RKO (cell line): ENCODE results near the gene TNIP1.

ENCODE experiments used
- DNase-seq: peaks from one replicate; pipeline ENCODE4 v3.0.0-alpha.2; 2016; ENCODE audit warnings: low spot score

Gene TNIP1

GRCh38 chr5:151105561-151105960 lies 24.7 kb upstream of the TNIP1 start:
- DNase-seq, result no peak

GRCh38 chr5:151104795-151105194 lies 24.0 kb upstream of the TNIP1 start:
- no peak for DNase-seq

- no peak for DNase-seq
Observed at GRCh38 chr5:151101746-151102145, 20.9 kb upstream of the TNIP1 start.

GRCh38 chr5:151101151-151101550 lies 20.3 kb upstream of the TNIP1 start:
- no peak for DNase-seq

GRCh38 chr5:151100681-151101080 lies 19.8 kb upstream of the TNIP1 start:
- DNase-seq, result no peak

GRCh38 chr5:151098768-151099121 lies 17.9 kb upstream of the TNIP1 start:
- no peak for DNase-seq

GRCh38 chr5:151097820-151098767 lies 17.3 kb upstream of the TNIP1 start:
- no peak for DNase-seq

GRCh38 chr5:151097061-151097460 lies 16.2 kb upstream of the TNIP1 start:
- no peak for DNase-seq

- DNase-seq, result no peak
Observed at GRCh38 chr5:151096001-151096373, 15.2 kb upstream of the TNIP1 start.

- DNase-seq, result no peak
Observed at GRCh38 chr5:151095341-151096000, 14.6 kb upstream of the TNIP1 start.

GRCh38 chr5:151094852-151095245 lies 14.0 kb upstream of the TNIP1 start:
- DNase-seq, result no peak

- DNase-seq, result no peak
Observed at GRCh38 chr5:151094030-151094851, 13.4 kb upstream of the TNIP1 start.

- peak; percentile 37 for DNase-seq
Observed at GRCh38 chr5:151093476-151093889, 12.6 kb upstream of the TNIP1 start.

GRCh38 chr5:151092762-151093161 lies 11.9 kb upstream of the TNIP1 start:
- peak; percentile 70 for DNase-seq

- DNase-seq, result no peak
Observed at GRCh38 chr5:151089726-151090125, 8.9 kb upstream of the TNIP1 start.

- DNase-seq, result no peak
Observed at GRCh38 chr5:151088986-151089385, 8.2 kb upstream of the TNIP1 start.

- no peak for DNase-seq
Observed at GRCh38 chr5:151087486-151087885, 6.7 kb upstream of the TNIP1 start.

GRCh38 chr5:151086905-151087360 lies 6.1 kb upstream of the TNIP1 start:
- no peak for DNase-seq

GRCh38 chr5:151086192-151086869 lies 5.5 kb upstream of the TNIP1 start:
- no peak for DNase-seq

- no peak for DNase-seq
Observed at GRCh38 chr5:151085517-151086041, 4.7 kb upstream of the TNIP1 start.

- DNase-seq, result no peak
Observed at GRCh38 chr5:151084363-151084762, 3.5 kb upstream of the TNIP1 start.
